OCI-LY1 (cell line): Measurements from ENCODE around the gene PRG3.

Experiments
- CTCF ChIP-seq: fragments of 200-600 bp; sonication (generic), shearing (Covaris generic); IDR thresholded peaks from 2 replicates; pipeline ENCODE4 v1.5.1; 2017; ENCODE audit warnings: mild to moderate bottlenecking, antibody characterized with exemption, low read length, moderate library complexity, mixed read lengths
- EZH2 ChIP-seq: fragments of 200-600 bp; sonication (generic), shearing (Covaris generic); IDR thresholded peaks from 2 replicates; pipeline ENCODE4 v1.8.0; 2017; ENCODE audit warnings: borderline replicate concordance, mixed run types, mild to moderate bottlenecking, antibody characterized with exemption, low read length, moderate library complexity, mixed read lengths

GRCh38 chr11:57391111-57391510 is 10.2 kb upstream of the PRG3 start:
- TF ChIP-seq CTCF: no peak
- no peak for TF ChIP-seq EZH2
